Breast epithelium (tissue), 3 donors: ENCODE data around the gene RASA3.

Experiments used
- CTCF ChIP-seq, 3 donors: fragments of 450-650 bp; IDR thresholded peaks; one replicate each; pipeline ENCODE4 v1.5.1; 2016 to 2017; ENCODE audit warnings: antibody characterized with exemption in 3 of 3, mild to moderate bottlenecking in 3 of 3, moderate library complexity in 3 of 3
- POLR2A ChIP-seq: fragments of 450-650 bp; IDR thresholded peaks from one replicate; pipeline ENCODE4 v1.6.1; 2016; ENCODE audit warnings: antibody characterized with exemption, mild to moderate bottlenecking, moderate library complexity

- no peak for TF ChIP-seq CTCF (IDR thresholded peaks at IDR 0.05)
- no peak for TF ChIP-seq POLR2A
Measured at GRCh38 chr13:113934576-113934975, 197.8 kb downstream of the RASA3 start.
